Mucosa of descending colon (tissue), 3 donors: ENCODE results near the gene CACNA2D3. TPM values are rescaled to one million over a fixed set of nuclear protein-coding genes. Genes with fewer than 3 reads are reported as not detected.

Source experiments
- ATAC-seq: fragments of 200-7000 bp; cut with Tn5 transposase; one replicate; pipeline ENCODE4 v1.9.1; 2020; ENCODE audit warnings: mild to moderate bottlenecking, moderate library complexity
- DNase-seq, 3 donors: peaks; one replicate each; pipeline ENCODE4 v3.0.0-alpha.2; 2020
- H3K36me3 ChIP-seq: fragments of 200-600 bp; one replicate; pipeline ENCODE4 v1.8.0; 2021; ENCODE audit warnings: low read depth, mild to moderate bottlenecking
- H3K4me1 ChIP-seq: fragments of 200-600 bp; one replicate; pipeline ENCODE4 v1.8.0; 2021; ENCODE audit warnings: low read depth, mild to moderate bottlenecking
- H3K4me3 ChIP-seq: fragments of 200-600 bp; one replicate; pipeline ENCODE4 v1.8.0; 2021; ENCODE audit warnings: mild to moderate bottlenecking
- H3K9me3 ChIP-seq: fragments of 200-600 bp; one replicate; pipeline ENCODE4 v1.8.0; 2021; ENCODE audit warnings: mild to moderate bottlenecking
- CTCF ChIP-seq: fragments of 200-600 bp; IDR thresholded peaks from one replicate; pipeline ENCODE4 v1.8.0; 2022; ENCODE audit warnings: antibody characterized with exemption, mild to moderate bottlenecking
- intact Hi-C, 2 donors: fragments of 100-400 bp; cut with DNase I in 1 of 2; cut with micrococcal nuclease in 1 of 2; formaldehyde crosslinking; loops; one replicate each; pipeline versions ENCODE4 v1.11.0 to v1.11.1; 2022; cut with DNase I, micrococcal nuclease
- total RNA-seq, 3 donors: library from RNA; stranded (reverse); fragmentation: NEBNext Ultra II Directional in 2 of 3; extraction: Animal tissue kit (Norgen Biotek cat#: 25700) in 2 of 3; gene quantifications; one replicate each; pipeline versions ENCODE4 v1.2.1 to v1.2.4, GENCODE V29; 2021 to 2023
- donor health status: DM: no; HTN: no; CAD: no; lungs with moderate emphysema.
- donor health status: DM: no; HTN: no; CAD: no.
- donor health status: DM: no; HTN: yes; CAD: no.

CACNA2D3 gene
- total RNA-seq, 3 donors from 2014 or later, result 0.34 to 3.5 (median 0.55) TPM

- H3K36me3 ChIP-seq, result no peaks in the 10 kb centered on the region
- TF ChIP-seq CTCF, result no peak
- H3K4me1 ChIP-seq, result no peaks in the 10 kb centered on the region
- intact Hi-C loops, result no loop called here
- ATAC-seq, result no peak
- H3K9me3 ChIP-seq, result no peaks in the 10 kb centered on the region
- H3K4me3 ChIP-seq, result no peak overlapping the region
- DNase-seq, result no peak
Measured at GRCh38 chr3:54309601-54310000, 187.2 kb downstream of the CACNA2D3 start.

GRCh38 chr3:54311211-54311747, 188.9 kb downstream of the CACNA2D3 start:
- ATAC-seq, result no peak
- no peak for DNase-seq
- TF ChIP-seq CTCF, result no peak
- H3K36me3 ChIP-seq, result no peaks in the 10 kb centered on the region
- no peak overlapping the region for H3K4me3 ChIP-seq
- intact Hi-C loops, result no loop called here
- no peaks in the 10 kb centered on the region for H3K4me1 ChIP-seq
- no peaks in the 10 kb centered on the region for H3K9me3 ChIP-seq

- Histone ChIP-seq H3K4me1 (no peaks in the 10 kb centered on the region), H3K9me3 (no peaks in the 10 kb centered on the region), H3K36me3 (no peaks in the 10 kb centered on the region), H3K4me3 (no peak overlapping the region)
- no peak for TF ChIP-seq CTCF
- intact Hi-C loops, result no loop called here
- ATAC-seq (no peak), DNase-seq (no peak)
Measured at GRCh38 chr3:54312156-54312899, 190.0 kb downstream of the CACNA2D3 start.

GRCh38 chr3:54313418-54313817, 191.1 kb downstream of the CACNA2D3 start:
- no peak for DNase-seq
- intact Hi-C loops, result no loop called here
- Histone ChIP-seq H3K36me3 (no peaks in the 10 kb centered on the region), H3K4me1 (no peaks in the 10 kb centered on the region), H3K9me3 (no peaks in the 10 kb centered on the region), H3K4me3 (no peak overlapping the region)
- no peak for TF ChIP-seq CTCF
- no peak for ATAC-seq

GRCh38 chr3:54321520-54321919, 199.2 kb downstream of the CACNA2D3 start:
- H3K36me3 ChIP-seq, result no peaks in the 10 kb centered on the region
- intact Hi-C loops, result no loop called here
- H3K4me1 ChIP-seq, result peaks cover 15% of the 10 kb centered on the region
- DNase-seq (peak in 1 of 3 donors; percentile 16), ATAC-seq (peak; percentile 62)
- H3K4me3 ChIP-seq, result no peak overlapping the region
- TF ChIP-seq CTCF, result no peak
- H3K9me3 ChIP-seq, result no peaks in the 10 kb centered on the region
